Hepatocyte (in vitro differentiated cells): ENCODE results near the gene EPM2AIP1.

Experiments used
- CTCF ChIP-seq: fragments of 200-600 bp; sonication (generic); IDR thresholded peaks from 2 replicates; pipeline ENCODE4 v1.5.1; 2016; ENCODE audit warnings: antibody characterized with exemption, mild to moderate bottlenecking; ENCODE audit not compliant: poor library complexity
- EZH2 ChIP-seq: fragments of 200-600 bp; sonication (generic); IDR thresholded peaks from 2 replicates; pipeline ENCODE4 v1.6.1; 2016; ENCODE audit warnings: antibody characterized with exemption, mild to moderate bottlenecking, borderline replicate concordance

- no peak for TF ChIP-seq CTCF
- no peak for TF ChIP-seq EZH2
These were observed 32.0 kb upstream of the EPM2AIP1 start for GRCh38 chr3:37024820-37025405.
